GM12801 (cell line): ENCODE results near the gene DTX4.

Experiments
- TF ChIP-seq, protein P1 (sequence below): IDR thresholded peaks from one replicate; pipeline ENCODE4 v1.5.1; 2011; ENCODE audit warnings: control low read depth; ENCODE audit not compliant: insufficient read length; ENCODE audit errors: extremely low read depth

DTX4 gene

DNA sequence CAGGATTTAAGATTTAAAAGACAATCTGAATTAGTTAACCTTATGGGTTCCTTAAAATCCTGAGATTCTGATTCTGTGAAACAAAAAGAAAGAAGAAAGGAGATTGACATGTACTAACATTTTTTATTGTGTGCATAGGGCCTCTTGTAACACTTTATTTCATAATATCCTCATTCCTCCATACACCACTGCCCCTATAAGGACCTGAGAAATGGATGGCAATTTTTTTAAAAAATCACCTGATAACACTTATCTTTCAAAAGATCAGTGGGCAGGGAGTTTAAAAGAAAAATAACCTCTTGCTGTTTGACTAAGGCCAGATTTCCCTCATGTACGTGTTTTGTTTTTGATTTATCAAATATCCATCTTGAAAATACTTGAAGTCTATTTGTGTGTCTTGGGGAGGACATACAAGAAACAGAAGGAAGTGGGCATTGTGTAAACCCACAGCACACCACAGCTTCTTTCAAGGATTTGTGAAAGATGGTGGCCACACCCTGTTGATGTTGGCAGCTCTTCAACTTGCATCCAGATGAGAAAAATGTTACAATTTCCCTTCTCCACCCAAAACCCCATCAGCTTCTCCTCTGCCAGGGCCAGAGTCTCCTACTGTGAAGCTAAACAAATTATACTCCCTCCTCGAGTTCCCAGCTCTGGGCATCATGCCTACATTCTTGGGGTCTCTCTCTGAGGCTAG, 75.7 kb downstream of the DTX4 start:
- TF ChIP-seq, protein P1, sequence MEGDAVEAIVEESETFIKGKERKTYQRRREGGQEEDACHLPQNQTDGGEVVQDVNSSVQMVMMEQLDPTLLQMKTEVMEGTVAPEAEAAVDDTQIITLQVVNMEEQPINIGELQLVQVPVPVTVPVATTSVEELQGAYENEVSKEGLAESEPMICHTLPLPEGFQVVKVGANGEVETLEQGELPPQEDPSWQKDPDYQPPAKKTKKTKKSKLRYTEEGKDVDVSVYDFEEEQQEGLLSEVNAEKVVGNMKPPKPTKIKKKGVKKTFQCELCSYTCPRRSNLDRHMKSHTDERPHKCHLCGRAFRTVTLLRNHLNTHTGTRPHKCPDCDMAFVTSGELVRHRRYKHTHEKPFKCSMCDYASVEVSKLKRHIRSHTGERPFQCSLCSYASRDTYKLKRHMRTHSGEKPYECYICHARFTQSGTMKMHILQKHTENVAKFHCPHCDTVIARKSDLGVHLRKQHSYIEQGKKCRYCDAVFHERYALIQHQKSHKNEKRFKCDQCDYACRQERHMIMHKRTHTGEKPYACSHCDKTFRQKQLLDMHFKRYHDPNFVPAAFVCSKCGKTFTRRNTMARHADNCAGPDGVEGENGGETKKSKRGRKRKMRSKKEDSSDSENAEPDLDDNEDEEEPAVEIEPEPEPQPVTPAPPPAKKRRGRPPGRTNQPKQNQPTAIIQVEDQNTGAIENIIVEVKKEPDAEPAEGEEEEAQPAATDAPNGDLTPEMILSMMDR = no peak

DNA sequence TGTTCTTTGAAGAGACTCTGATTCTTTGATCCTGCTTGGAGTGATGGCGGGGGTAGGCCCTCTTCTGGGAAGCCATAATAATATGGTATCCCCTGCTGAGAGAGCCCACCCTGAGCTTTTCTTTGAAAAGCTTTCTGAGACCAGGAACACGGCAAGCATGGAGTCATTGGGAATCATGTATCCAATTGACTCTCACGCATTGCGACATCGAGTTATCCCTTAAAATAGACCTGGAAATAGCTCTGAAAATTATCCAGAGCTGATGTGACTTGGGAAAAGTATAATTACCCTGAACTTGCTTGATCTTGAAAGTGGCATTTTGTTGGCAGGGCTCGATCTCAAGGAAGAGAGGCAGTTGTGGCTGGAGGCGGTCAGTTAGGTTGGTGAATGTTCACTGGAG, 77.6 kb downstream of the DTX4 start:
- TF ChIP-seq, protein P1 = no peak

DNA sequence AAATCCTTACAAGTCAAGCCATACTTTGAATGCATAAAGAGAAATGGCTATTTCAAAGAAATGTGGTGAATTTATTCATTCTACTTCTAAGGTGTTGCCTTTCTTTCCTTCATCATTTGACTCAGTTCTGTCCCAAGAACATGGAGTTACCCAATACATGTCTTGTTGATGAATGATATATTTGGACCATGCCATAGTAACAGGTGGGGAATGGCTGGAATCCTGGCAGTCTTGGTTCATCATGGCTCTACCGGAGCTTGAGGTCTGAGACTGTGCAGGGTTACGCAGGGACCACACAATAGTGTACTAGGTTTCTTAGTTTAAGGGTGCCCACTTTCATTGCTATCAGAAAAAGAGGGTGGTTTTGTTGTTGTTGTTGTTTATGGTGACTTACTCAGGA, 81.1 kb downstream of the DTX4 start:
- TF ChIP-seq, protein P1 = no peak

DNA sequence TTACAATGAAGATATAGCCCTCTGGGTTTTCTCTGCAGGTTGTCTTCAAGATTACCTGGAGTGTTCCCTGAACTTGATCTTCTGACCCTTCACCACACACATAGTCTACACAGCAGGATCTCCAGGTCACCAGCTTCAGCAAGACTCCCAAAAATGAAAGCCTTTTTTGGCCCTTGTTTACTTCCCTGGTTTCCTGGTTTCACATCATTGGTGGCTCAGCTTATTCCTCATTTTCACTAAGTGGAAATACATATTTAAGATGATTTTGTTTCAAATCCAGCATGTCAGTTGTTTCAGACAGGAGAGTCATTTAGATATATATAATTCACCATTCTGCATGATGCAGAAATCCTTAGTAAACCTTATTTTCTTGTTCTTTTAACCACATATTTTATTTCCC, 82.4 kb downstream of the DTX4 start:
- TF ChIP-seq, protein P1 = no peak

DNA sequence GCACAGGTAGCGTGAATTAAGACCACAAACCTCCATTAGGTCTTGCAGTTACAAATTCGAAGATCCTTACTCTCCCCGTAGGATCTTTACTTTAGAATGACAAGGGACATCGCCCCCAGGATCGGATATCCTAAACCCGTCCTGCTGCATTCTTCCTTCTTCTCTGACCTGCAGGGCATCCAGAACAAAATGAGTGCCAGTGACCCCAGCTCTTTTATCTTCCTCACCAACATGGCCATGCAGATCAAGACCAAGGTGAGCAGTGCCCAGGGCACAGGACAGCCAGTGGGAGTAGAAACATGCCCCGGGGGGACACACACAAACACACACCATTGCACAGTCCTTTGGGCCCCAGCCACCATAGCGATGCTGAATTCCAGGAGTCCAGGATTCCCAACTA, 83.3 kb downstream of the DTX4 start:
- TF ChIP-seq, protein P1 = no peak
